ENCODE results near the gene CD44.
A peak's percentile ranks its signal among the peaks of the same experiment; 100 is the strongest.

CD44 gene

DNA sequence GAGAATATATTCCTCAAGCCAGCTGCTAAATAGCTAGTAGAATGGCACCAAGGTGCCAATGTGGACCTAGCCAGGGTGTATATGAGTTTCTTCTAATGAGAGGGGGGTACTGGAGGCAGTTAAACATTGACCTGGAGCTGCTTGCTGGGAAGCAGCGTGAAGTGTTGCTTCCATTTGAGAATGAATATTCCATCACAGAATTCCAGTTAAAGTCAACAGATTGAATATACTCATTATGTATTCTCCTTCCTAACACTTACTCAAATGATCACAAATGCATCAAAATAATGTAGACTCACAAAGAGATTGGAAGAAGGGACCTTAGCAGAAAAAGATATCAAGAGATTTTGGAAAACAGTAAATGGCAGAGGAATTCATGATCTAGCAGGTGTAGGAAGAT, 102.1 kb downstream of the CD44 start:
- DNase-seq, result no peak

GRCh38 chr11:35241531-35241930, 102.6 kb downstream of the CD44 start:
- DNase-seq, result no peak

DNA sequence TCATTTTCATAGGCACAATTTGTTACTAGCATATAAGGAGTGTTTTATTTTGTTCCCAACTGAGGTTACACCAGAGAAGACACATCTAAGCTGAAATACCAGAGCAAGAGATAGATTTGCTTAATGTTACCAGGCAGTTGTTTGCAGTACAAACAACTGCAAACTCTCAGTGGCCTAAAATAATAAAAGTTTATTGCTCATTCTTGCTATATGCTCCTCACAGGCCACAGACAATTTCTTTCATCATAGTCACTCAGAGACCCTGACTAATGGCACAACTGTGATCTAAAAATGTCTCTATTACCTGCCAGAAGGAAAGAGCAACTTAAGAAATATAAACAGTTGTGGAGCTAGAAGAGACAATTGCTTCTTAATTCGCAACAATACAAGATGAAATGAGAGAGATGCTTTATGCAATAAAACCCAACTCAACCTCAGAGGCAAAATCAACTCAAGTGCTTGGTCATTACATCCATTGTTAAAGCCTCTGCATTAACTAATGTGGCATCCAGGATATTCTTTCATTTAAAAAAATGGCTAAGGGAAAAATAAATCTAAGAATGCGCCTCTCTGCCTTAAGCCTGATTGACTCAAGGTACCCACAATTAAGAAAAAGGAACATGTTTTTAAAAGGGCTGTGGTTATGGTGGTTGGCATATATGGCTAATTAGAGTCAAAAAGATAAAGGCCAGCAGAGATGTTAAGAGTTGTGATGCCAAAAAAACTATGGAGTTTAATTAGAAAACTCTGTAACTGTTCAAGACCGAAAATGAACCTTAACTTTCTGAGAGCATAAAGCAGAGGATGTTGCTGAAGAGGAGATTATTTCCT, 103.7 kb downstream of the CD44 start:
- DNase-seq, result no peak

DNA sequence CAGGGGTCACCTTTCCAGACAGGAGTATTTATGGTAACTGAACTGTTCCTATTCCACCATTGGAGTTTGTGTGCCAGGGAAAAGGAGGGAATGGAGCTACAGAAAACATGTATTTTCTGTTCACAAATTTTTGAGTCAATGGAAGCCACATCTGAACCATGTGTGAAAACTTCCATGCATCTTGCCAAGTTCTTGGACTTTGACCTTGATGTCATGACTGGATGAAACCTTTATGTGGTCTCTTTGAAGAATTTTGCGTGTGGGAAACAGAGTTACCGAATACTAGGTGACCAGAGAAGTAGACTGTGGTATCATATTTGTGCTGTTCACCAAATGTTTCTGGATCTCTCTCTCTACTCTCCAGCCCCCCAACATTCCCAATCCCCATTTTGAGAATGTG, 104.8 kb downstream of the CD44 start:
- DNase-seq, result no peak

DNA sequence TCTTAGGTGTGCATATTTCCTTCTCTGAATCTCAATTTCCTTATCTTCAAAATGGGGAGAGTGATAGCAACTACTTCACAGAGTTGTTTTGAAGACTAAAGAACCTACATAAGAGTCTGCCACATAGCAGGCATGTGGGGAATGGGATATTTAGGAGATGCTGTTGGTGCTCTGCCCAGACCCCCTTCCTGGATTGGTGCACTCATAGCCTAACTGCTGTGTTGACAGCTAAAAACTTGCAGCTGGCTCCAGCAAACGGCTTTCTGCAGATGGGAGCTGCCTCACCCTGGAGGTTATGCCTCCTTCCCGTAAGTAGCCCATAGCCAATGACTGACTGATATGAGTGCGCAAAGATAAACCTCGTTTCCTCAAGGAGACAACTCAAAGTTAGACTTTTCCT, 106.1 kb downstream of the CD44 start:
- DNase-seq, result no peak

GRCh38 chr11:35245786-35246185, 106.8 kb downstream of the CD44 start:
- no peak for DNase-seq

GRCh38 chr11:35246745-35247144, 107.8 kb downstream of the CD44 start:
- DNase-seq, result no peak

GRCh38 chr11:35247428-35247827, 108.5 kb downstream of the CD44 start:
- no peak for DNase-seq

- no peak for DNase-seq
Measured at GRCh38 chr11:35247863-35248262, 108.9 kb downstream of the CD44 start.

GRCh38 chr11:35248558-35249323, 109.8 kb downstream of the CD44 start:
- no peak for DNase-seq

DNA sequence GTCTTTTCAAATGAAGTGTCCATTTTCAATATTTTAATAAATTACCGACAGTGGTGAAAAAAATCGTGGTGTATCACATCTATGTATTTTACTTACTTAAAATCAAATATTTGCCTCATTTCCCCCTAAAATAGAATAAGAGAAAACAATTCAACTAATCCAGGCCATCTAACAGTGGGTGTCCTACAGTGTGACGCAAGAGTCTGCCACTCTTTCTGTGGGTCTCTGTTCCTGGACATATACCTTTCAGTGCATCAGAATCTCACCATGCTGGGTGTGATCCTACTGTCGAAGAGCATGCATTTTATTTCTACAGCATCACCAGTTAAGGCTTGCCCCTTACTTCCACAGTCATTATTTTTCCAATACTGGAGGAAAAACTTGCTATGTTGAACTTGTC, 111.2 kb downstream of the CD44 start:
- no peak for DNase-seq

- DNase-seq, result no peak
Measured at GRCh38 chr11:35250621-35251020, 111.7 kb downstream of the CD44 start.

DNA sequence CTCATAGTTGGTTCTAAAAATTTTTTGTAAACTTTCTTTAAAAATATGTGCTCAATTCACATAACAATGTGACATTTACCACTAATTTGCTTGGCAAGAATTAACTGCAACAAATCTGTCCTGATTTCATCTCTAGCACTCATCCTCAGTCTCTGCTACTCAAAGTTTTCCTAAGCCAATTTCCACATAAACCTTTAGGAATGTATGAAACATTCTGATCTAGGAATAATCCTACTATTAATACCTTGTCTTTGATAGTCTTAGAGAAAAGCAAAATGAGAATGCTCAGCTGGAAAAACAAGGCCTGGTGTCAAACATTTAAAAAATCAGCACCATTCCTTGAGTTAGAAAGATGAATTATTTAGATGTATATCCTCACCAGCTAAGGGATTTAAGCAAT, 114.3 kb downstream of the CD44 start:
- DNase-seq, result no peak

DNA sequence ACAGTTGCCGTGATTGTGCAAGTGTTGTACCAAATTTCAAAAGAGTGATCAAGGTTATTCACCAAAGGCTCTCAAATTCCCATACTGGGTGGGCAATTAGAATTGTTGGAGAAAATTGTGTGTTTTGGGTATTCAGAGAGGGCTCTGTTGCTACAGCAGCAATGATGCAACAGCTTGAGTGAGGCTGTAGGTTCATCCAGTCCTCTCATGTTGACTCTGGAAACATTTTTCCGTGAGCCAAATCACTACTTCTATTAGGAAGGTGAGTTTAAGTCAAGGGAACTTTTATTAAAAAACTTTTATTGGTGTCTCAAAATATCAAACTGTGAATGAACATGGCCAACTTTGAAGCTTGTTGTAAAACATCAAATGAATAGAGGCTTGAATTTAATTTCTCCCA, 116.5 kb downstream of the CD44 start:
- DNase-seq, result no peak

GRCh38 chr11:35256296-35256695, 117.3 kb downstream of the CD44 start:
- no peak for DNase-seq

DNA sequence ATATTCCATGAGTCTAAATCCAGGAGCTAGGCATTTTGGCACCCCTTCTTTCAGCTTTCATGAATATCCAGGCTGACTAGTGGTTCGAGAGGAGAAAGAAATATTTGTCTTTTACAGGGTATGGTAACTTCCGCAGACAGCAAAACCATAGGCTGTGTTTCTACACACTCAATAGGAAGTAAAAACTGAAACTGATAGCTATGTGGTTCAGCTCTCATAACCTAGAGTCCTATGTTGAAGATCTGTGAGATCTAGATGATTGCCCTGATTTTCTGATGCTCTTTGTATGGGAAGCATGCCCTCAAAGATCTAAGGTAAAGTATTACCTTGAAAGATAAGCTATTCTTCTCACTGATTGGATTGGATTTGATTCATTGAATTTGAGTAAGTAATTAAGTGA, 118.3 kb downstream of the CD44 start:
- no peak for DNase-seq

DNA sequence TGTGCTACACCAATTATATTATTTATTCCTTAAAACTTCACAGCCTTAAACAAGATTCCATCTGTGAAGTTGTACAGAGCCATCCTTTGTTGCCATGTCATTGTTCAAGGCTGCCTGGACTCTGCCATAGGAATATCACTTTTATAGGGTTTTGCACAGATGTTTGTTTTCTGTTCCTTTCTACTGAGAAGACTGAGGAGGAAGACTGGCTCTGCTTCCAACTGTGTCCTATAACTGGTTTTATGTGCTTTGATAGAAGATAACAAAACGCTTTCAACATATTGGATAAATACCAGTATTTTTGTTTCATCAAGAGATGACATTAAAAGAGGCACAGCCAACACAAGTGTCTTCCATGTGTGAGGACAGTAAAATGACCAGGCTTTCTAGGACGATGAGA, 120.6 kb downstream of the CD44 start:
- DNase-seq, result no peak

DNA sequence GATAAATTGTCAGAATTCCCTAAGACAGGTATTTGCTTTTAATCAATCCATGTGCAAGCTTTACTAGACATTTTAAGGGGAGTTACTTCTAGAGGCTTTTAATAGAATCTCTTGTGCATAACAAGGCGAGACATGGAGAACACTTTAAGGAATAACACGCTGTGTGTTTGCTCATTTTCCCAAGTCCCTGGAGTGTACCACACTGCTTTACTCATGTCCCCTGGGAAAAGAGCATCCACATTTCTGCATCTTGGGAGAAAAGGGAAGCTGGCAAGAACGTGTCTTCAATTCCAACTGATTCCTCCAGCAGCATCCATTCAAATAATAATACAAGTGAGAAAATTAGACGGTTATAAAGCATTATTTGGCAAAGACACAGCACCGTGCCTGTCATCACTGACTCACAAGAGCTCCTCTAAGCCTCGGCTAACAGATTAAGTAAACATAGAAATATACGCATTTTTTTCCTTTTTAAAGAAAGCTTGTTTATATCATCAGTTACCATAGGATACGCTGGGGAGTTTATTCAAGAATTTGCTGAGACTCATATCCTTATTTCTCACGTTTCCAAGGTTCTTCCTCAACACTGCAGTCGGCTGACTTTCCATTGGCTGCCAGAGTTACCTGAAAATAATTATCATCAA, 121.5 kb downstream of the CD44 start:
- peak; percentile 67 for DNase-seq

DNA sequence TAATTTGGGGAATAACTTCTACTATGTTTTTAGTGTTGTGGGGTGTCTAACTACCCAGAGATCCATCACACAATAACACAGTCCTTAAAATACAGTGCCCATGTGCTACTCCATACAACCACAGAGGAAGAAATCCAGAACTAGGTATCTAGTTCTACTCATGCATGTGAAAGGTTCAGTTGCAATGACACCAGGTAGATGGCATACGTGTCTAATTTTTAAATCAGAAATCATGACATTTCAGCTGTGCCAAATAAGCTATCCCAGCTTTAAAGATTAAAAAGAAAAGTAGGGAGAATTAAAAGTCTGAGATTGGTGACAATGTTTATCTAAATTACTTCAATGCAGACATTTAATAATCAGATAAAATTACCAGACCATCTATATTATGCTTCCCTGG, 122.2 kb downstream of the CD44 start:
- no peak for DNase-seq

- no peak for DNase-seq
Measured at GRCh38 chr11:35262056-35262455, 123.1 kb downstream of the CD44 start.

- no peak for DNase-seq
Measured at GRCh38 chr11:35262735-35263134, 123.8 kb downstream of the CD44 start.

DNA sequence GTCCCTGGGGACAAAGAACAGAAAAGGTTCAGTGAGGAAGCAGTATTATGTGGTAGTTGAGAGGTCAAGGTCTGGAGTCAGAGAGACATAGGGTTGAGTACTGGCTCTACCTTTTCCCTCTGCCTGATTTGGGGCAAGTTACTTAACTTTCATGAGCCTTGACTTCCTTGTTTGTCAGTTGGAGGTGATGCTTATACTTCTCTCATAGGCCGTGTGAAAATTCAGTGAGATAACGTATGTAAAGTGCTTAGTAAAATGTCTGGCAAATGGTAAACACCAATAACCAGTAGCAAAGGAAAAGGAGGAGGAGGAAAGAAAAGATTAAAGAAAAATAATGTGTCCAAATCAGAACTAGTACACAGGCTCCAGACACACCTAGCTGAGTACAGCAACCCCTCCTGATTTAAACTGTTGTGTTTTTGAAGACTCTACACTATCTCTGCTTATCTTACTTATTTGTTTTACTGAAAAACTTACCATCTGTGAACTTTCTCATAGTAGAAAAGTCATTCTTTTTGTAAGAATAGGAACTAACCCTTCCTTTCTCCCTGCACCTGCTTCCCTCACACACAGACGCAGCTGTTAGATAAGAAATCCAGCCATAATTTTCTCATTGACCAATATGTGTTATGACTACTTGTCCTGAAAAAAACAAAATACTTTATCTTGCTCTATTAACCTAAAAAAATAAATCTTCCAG, 126.9 kb downstream of the CD44 start:
- DNase-seq, result no peak

DNA sequence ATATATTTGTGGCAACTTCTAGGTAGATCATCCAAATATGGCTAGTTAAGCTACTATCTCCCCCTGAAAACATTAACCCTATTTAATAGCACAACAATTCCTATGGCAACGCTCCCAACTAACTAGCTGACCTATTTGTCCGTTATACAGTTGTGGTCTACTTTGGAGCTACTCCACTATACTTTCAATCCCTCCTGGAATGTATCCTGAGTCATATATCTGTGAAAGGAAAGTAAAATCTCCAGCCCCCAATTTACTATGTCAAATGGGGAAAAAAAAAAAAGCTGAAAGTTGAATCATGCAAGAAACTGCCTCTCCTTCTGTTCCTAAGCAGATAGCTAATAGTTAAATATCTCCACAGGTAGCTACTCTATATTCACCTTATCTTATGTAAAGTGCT, 128.5 kb downstream of the CD44 start:
- DNase-seq, result peak; percentile 11

All from T1000 (cell line).